Thyroid gland (tissue), 4 donors: ENCODE results near the gene SIRT6.

Source experiments
- POLR2A ChIP-seq, 2 donors: fragments of 450-650 bp; IDR thresholded peaks; one replicate each; pipeline ENCODE4 v1.6.1; 2017; ENCODE audit warnings: antibody characterized with exemption in 2 of 2, mild to moderate bottlenecking in 2 of 2, moderate library complexity in 1 of 2
- TF ChIP-seq, protein P1 (sequence below), 6 experiments: fragments of 200-600 bp in 3 of 6; fragments of 450-650 bp in 3 of 6; sonication (generic) in 3 of 6; IDR thresholded peaks; one replicate each; pipeline ENCODE4 v1.5.1; 2016 to 2019; ENCODE audit warnings: antibody characterized with exemption in 6 of 6, mild to moderate bottlenecking in 2 of 6, inconsistent platforms in 1 of 6, moderate library complexity in 1 of 6

DNA sequence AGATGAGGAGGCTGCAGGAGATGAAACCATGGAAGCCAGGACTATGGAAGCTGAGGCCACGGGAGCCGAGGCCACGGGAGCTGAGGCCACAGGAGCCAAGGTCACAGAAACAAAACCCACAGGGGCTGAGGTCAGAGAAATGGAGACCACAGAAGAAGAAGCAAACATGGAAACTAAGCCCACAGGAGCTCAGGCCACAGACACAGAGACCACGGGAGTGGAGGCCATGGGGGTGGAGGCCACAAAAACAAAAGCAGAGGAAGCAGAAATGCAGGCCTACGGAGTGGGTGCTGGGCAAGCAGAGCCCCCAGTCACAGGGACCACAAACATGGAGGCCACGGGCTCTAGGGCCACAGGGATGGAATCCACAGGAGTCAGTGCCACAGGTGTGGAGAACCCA lies 34.5 kb upstream of the SIRT6 start:
- TF ChIP-seq, protein P1, sequence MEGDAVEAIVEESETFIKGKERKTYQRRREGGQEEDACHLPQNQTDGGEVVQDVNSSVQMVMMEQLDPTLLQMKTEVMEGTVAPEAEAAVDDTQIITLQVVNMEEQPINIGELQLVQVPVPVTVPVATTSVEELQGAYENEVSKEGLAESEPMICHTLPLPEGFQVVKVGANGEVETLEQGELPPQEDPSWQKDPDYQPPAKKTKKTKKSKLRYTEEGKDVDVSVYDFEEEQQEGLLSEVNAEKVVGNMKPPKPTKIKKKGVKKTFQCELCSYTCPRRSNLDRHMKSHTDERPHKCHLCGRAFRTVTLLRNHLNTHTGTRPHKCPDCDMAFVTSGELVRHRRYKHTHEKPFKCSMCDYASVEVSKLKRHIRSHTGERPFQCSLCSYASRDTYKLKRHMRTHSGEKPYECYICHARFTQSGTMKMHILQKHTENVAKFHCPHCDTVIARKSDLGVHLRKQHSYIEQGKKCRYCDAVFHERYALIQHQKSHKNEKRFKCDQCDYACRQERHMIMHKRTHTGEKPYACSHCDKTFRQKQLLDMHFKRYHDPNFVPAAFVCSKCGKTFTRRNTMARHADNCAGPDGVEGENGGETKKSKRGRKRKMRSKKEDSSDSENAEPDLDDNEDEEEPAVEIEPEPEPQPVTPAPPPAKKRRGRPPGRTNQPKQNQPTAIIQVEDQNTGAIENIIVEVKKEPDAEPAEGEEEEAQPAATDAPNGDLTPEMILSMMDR (IDR thresholded peaks at IDR 0.05) = no peak
- no peak for TF ChIP-seq POLR2A (IDR thresholded peaks at IDR 0.05)
